Mammary epithelial cell (primary cell): ENCODE data around the gene CNKSR3.

ENCODE experiments used
- CTCF ChIP-seq, 2 donors: IDR thresholded peaks in 1 of 2; conservative IDR thresholded peaks in 1 of 2; 2 replicates each; pipeline ENCODE4 v1.5.1; 2011 to 2012; ENCODE audit warnings: inconsistent platforms in 2 of 2, low read length in 2 of 2, mild to moderate bottlenecking in 2 of 2, control low read depth in 1 of 2, low read depth in 1 of 2; ENCODE audit not compliant: insufficient read depth in 1 of 2; ENCODE audit errors: extremely low read depth in 1 of 2
- EZH2 ChIP-seq: IDR thresholded peaks from 2 replicates; pipeline ENCODE4 v1.6.1; 2012; ENCODE audit warnings: low read length, inconsistent platforms, borderline replicate concordance

DNA sequence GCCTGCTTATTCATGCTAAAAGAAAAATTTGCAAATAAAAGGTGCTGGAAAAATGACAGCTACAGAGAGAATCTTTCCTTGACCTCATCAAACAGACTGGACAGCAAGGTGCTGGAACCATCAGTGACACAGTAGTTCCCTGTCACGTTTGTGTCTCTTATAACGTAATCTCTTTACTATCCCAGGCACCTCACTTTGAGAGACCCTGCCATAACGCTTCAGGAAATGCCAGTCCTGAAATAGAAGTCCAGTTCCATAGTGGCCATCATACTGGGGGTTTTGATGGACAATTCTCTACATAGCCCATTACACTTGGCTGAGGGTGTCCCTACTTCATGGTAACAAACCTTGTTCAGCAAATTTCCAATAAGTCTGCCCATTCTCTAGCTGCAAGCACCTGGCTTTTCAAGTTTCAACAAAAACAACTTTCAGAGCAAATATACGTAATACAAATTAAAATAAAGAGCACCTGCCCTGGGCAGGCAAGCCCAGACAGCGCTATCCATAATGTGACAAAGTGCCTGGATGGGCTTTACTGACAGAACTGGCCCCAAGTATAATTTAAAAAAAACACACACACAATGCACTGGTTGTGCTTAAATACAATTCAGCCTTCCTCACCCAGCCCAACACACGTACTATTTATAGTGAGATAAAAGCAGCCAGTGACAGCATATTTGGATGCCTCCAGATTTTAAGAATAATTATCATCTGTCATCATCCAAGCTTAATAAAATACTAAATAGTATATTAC, 38.7 kb downstream of the CNKSR3 start:
- no peak for TF ChIP-seq CTCF (conservative IDR thresholded peaks at IDR 0.05 in 1 of 2, IDR thresholded peaks at IDR 0.05 in 1 of 2; ENCODE audit: extremely low read depth in 1 of 2, insufficient read depth in 1 of 2, low read depth in 1 of 2, low read length in 2 of 2)
- TF ChIP-seq EZH2: no peak
